H7 (cell line): ENCODE measurements around the gene PFKM. TPM values are rescaled to one million over a fixed set of nuclear protein-coding genes. Genes with fewer than 3 reads are reported as not detected.
A peak's percentile ranks its signal among the peaks of the same experiment; 100 is the strongest.
"Not testable (repeated sequence)": the region's sequence is repeated elsewhere in the genome, so short reads cannot be mapped to it uniquely, and the experiment has no call there.

Experiments
- DNase-seq: peaks from one replicate; pipeline ENCODE4 v3.0.0; 2012
- H3K27me3 ChIP-seq: 2 replicates; pipeline ENCODE4 v1.6.0; 2011; ENCODE audit warnings: mild to moderate bottlenecking, low read length; ENCODE audit not compliant: control insufficient read depth, insufficient read depth
- H3K36me3 ChIP-seq: replicated peaks from 2 replicates; pipeline ENCODE4 v1.5.1; 2011; ENCODE audit warnings: low read length; ENCODE audit not compliant: control insufficient read depth, insufficient read depth
- H3K4me3 ChIP-seq: 2 replicates; pipeline ENCODE4 v1.5.1; 2011; ENCODE audit warnings: low read depth, mild to moderate bottlenecking, control low read depth, low read length, moderate library complexity; ENCODE audit not compliant: insufficient read depth
- total RNA-seq: library from RNA; depleted of rRNA; stranded (reverse); fragments of >200 nt; shearing (Covaris generic); gene quantifications from 2 replicates; pipeline ENCODE4 v1.2.3, GENCODE V29; 2014

The PFKM gene
- total RNA-seq, 1 experiment from 2014 or later: 61.5 TPM

GRCh38 chr12:48104531-48104930 is 14.6 kb upstream of the PFKM start:
- Histone ChIP-seq H3K27me3 (peaks cover 1% of the 10 kb centered on the region; the same call in 1 of the 2 replicates), H3K36me3 (no peaks in the 10 kb centered on the region; the same call in 1 of the 2 replicates), H3K4me3 (no peak overlapping the region; the same call in 1 of the 2 replicates)
- peak; percentile 8 for DNase-seq

- peaks cover 1% of the 10 kb centered on the region; the same call in 1 of the 2 replicates for H3K27me3 ChIP-seq
- DNase-seq: no peak
- peak overlapping the region; percentile 71 for H3K4me3 ChIP-seq
- no peaks in the 10 kb centered on the region for H3K36me3 ChIP-seq
Measured at GRCh38 chr12:48105321-48105866, 13.8 kb upstream of the PFKM start.

- Histone ChIP-seq H3K4me3 (peak within 1 kb of the TSS; percentile 71), H3K36me3 (no peaks in the 10 kb centered on the region), H3K27me3 (peaks cover 1% of the 10 kb centered on the region; the same call in 1 of the 2 replicates)
- peak; percentile 93 for DNase-seq
Measured at GRCh38 chr12:48105867-48106680, 13.1 kb upstream of the PFKM start, which contains the start of gene SENP1. TSS of gene SENP1 (minus strand) at chr12:48106079. CDS start at chr12:48101472, 4,607 bp downstream.

- DNase-seq: no peak
- Histone ChIP-seq H3K4me3 (peak overlapping the region; percentile 71; the same call in 1 of the 2 replicates), H3K27me3 (peaks cover 1% of the 10 kb centered on the region; the same call in 1 of the 2 replicates), H3K36me3 (no peaks in the 10 kb centered on the region)
Measured at GRCh38 chr12:48106681-48107613, 12.2 kb upstream of the PFKM start.

- no peak for DNase-seq
- H3K27me3 ChIP-seq: peaks cover 1% of the 10 kb centered on the region; the same call in 1 of the 2 replicates
Measured at GRCh38 chr12:48109424-48109823, 9.7 kb upstream of the PFKM start.

GRCh38 chr12:48110691-48111311 is 8.4 kb upstream of the PFKM start:
- peaks cover 1% of the 10 kb centered on the region for H3K27me3 ChIP-seq
- no peaks in the 10 kb centered on the region for H3K36me3 ChIP-seq
- no peak overlapping the region for H3K4me3 ChIP-seq
- no peak for DNase-seq

More at GRCh38 chr12:48109424-48109823, 9.7 kb upstream of the PFKM start:
- Histone ChIP-seq H3K36me3 (no peaks in the 10 kb centered on the region), H3K4me3 (no peak overlapping the region)

- H3K4me3 ChIP-seq, H3K36me3 ChIP-seq, DNase-seq, H3K27me3 ChIP-seq: not testable (repeated sequence)
Measured at GRCh38 chr12:48111312-48111693, 7.9 kb upstream of the PFKM start.

- H3K36me3 ChIP-seq: no peaks in the 10 kb centered on the region
- H3K4me3 ChIP-seq: no peak overlapping the region
- H3K27me3 ChIP-seq: no peaks in the 10 kb centered on the region; the same call in 1 of the 2 replicates
- no peak for DNase-seq
Measured at GRCh38 chr12:48115957-48116356, 3.2 kb upstream of the PFKM start.

GRCh38 chr12:48118284-48118871 is 786 bp upstream of the PFKM start:
- DNase-seq: peak; percentile 16
- H3K27me3 ChIP-seq: no peaks in the 10 kb centered on the region; the same call in 1 of the 2 replicates
- no peak overlapping the region for H3K4me3 ChIP-seq
- peaks cover 6% of the 10 kb centered on the region for H3K36me3 ChIP-seq

GRCh38 chr12:48119834-48120195 is 651 bp downstream of the PFKM start:
- H3K4me3 ChIP-seq: peak overlapping the region; percentile 70
- no peaks in the 10 kb centered on the region; the same call in 1 of the 2 replicates for H3K27me3 ChIP-seq
- H3K36me3 ChIP-seq: peaks cover 8% of the 10 kb centered on the region
- peak; percentile 27 for DNase-seq

GRCh38 chr12:48121522-48121921 is 2.4 kb downstream of the PFKM start:
- peaks cover 10% of the 10 kb centered on the region for H3K36me3 ChIP-seq

GRCh38 chr12:48122065-48122834 is 3.1 kb downstream of the PFKM start:
- no peak for DNase-seq
- H3K36me3 ChIP-seq: peaks cover 10% of the 10 kb centered on the region
- H3K27me3 ChIP-seq: no peaks in the 10 kb centered on the region
- no peak overlapping the region for H3K4me3 ChIP-seq

More at GRCh38 chr12:48121522-48121921, 2.4 kb downstream of the PFKM start:
- Histone ChIP-seq H3K4me3 (no peak overlapping the region), H3K27me3 (no peaks in the 10 kb centered on the region)
- DNase-seq: no peak

GRCh38 chr12:48123169-48123568 is 4.0 kb downstream of the PFKM start:
- Histone ChIP-seq H3K27me3 (no peaks in the 10 kb centered on the region), H3K36me3 (peaks cover 10% of the 10 kb centered on the region), H3K4me3 (no peak overlapping the region)
- DNase-seq: no peak
